ENCODE data around the gene FLRT1. TPM values are rescaled to one million over a fixed set of nuclear protein-coding genes. Genes with fewer than 3 reads are reported as not detected.

The FLRT1 gene
- total RNA-seq, 3 donors from 2014 or later = not detected

GRCh38 chr11:64010783-64011182 lies 24.9 kb upstream of the FLRT1 start:
- H3K27me3 ChIP-seq = no peaks in the 10 kb centered on the region
- H3K36me3 ChIP-seq = no peaks in the 10 kb centered on the region
- TF ChIP-seq CTCF (IDR thresholded peaks at IDR 0.05) = no peak
- H3K9me3 ChIP-seq = no peaks in the 10 kb centered on the region
- no peak overlapping the region for H3K27ac ChIP-seq
- intact Hi-C loops (cut with DNase I; ENCODE audit: low total_unique reads) = no loop called here
- no peak for DNase-seq (ENCODE audit: low spot score in 2 of 2)
- H3K4me3 ChIP-seq = no peak overlapping the region
- H3K4me1 ChIP-seq = peaks cover 0 to 4% of the 10 kb centered on the region in 2 donors

GRCh38 chr11:64011371-64011770 lies 24.4 kb upstream of the FLRT1 start:
- H3K4me1 ChIP-seq = peaks cover 0 to 4% of the 10 kb centered on the region in 2 donors
- H3K27me3 ChIP-seq = no peaks in the 10 kb centered on the region
- intact Hi-C loops (cut with DNase I; ENCODE audit: low total_unique reads) = no loop called here
- H3K9me3 ChIP-seq = no peaks in the 10 kb centered on the region
- H3K4me3 ChIP-seq = no peak overlapping the region
- no peak for DNase-seq (ENCODE audit: low spot score in 2 of 2)
- H3K36me3 ChIP-seq = no peaks in the 10 kb centered on the region
- TF ChIP-seq POLR2A (IDR thresholded peaks at IDR 0.05) (no peak), POLR2AphosphoS5 (IDR thresholded peaks at IDR 0.05) (no peak)
- no peak overlapping the region for H3K27ac ChIP-seq

- intact Hi-C loops (cut with DNase I; ENCODE audit: low total_unique reads) = no loop called here
These were observed 22.4 kb upstream of the FLRT1 start for GRCh38 chr11:64013141-64013896.

GRCh38 chr11:64014356-64014755 lies 21.4 kb upstream of the FLRT1 start:
- Histone ChIP-seq H3K4me1 (no peaks in the 10 kb centered on the region), H3K27ac (no peak overlapping the region), H3K36me3 (no peaks in the 10 kb centered on the region), H3K4me3 (no peak overlapping the region), H3K9me3 (no peaks in the 10 kb centered on the region), H3K27me3 (no peaks in the 10 kb centered on the region)
- intact Hi-C loops (cut with DNase I; ENCODE audit: low total_unique reads) = no loop called here
- DNase-seq (ENCODE audit: low spot score in 2 of 2) = no peak
- TF ChIP-seq POLR2A (IDR thresholded peaks at IDR 0.05) = no peak
- TF ChIP-seq CTCF (IDR thresholded peaks at IDR 0.05) = no peak
- TF ChIP-seq POLR2AphosphoS5 (IDR thresholded peaks at IDR 0.05) = no peak

More at GRCh38 chr11:64013141-64013896, 22.4 kb upstream of the FLRT1 start:
- TF ChIP-seq POLR2A (IDR thresholded peaks at IDR 0.05) (no peak), POLR2AphosphoS5 (IDR thresholded peaks at IDR 0.05) (no peak), CTCF (IDR thresholded peaks at IDR 0.05) (no peak)
- no peak for DNase-seq (ENCODE audit: low spot score in 2 of 2)
- Histone ChIP-seq H3K27ac (no peak overlapping the region), H3K9me3 (no peaks in the 10 kb centered on the region), H3K27me3 (no peaks in the 10 kb centered on the region), H3K4me1 (no peaks in the 10 kb centered on the region), H3K36me3 (no peaks in the 10 kb centered on the region), H3K4me3 (no peak overlapping the region)

- no peaks in the 10 kb centered on the region for H3K9me3 ChIP-seq
- DNase-seq (ENCODE audit: low spot score in 2 of 2) = no peak
- no peaks in the 10 kb centered on the region for H3K4me1 ChIP-seq
- intact Hi-C loops (cut with DNase I; ENCODE audit: low total_unique reads) = no loop called here
- H3K4me3 ChIP-seq = no peak overlapping the region
- no peaks in the 10 kb centered on the region for H3K27me3 ChIP-seq
- H3K27ac ChIP-seq = no peak overlapping the region
- H3K36me3 ChIP-seq = no peaks in the 10 kb centered on the region
- TF ChIP-seq CTCF (IDR thresholded peaks at IDR 0.05) = no peak
- no peak for TF ChIP-seq POLR2AphosphoS5 (IDR thresholded peaks at IDR 0.05)
- no peak for TF ChIP-seq POLR2A (IDR thresholded peaks at IDR 0.05)
These were observed 20.2 kb upstream of the FLRT1 start for GRCh38 chr11:64015510-64015909.
